ENCODE data around the gene ARHGEF3.

DNA sequence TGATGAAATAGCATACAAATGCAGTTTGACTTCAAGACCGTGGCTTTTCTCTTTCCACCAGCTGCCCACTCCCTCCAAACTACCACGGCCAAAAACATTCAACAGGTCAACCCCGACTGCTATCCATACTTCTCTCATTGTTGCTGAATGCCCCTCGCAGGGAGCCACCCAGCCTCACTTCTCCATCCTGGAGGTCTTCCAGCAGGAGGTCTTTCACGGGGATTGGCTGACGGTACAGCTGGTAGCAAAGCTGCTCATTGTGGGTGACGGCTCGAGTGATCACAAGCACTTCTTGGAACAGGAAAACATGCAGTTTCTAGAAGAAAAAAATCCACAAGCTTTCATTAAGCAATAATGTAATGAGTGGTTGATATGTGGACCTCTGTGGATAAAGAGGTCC, 69.6 kb downstream of the ARHGEF3 start:
- no peak for TF ChIP-seq POLR2A (IDR thresholded peaks at IDR 0.05)
- no peak for TF ChIP-seq POLR2AphosphoS5 (IDR thresholded peaks at IDR 0.05)
- no peak for TF ChIP-seq CTCF (IDR thresholded peaks at IDR 0.05 in 8 of 11, conservative IDR thresholded peaks at IDR 0.05 in 3 of 11)
